Activated T-cell treated with anti-CD3 and anti-CD28 coated beads for 48 hours (primary cell): ENCODE results near the gene NMNAT3.

Experiments
- DNase-seq: peaks from one replicate; pipeline ENCODE4 v3.0.0-alpha.2; 2020; ENCODE audit warnings: low read depth

The NMNAT3 gene

GRCh38 chr3:139521144-139521543 is 156.6 kb downstream of the NMNAT3 start:
- no peak for DNase-seq

- peak; percentile 34 for DNase-seq
Observed at GRCh38 chr3:139519998-139520737, 157.6 kb downstream of the NMNAT3 start.

GRCh38 chr3:139518926-139519842 is 158.6 kb downstream of the NMNAT3 start:
- no peak for DNase-seq

GRCh38 chr3:139518306-139518705 is 159.5 kb downstream of the NMNAT3 start:
- DNase-seq: no peak

GRCh38 chr3:139517321-139518065 is 160.3 kb downstream of the NMNAT3 start:
- DNase-seq: no peak

GRCh38 chr3:139514741-139515140 is 163.0 kb downstream of the NMNAT3 start:
- no peak for DNase-seq
